ENCODE data around the gene FNIP1.
"Not testable (repeated sequence)": the region's sequence is repeated elsewhere in the genome, so short reads cannot be mapped to it uniquely, and the experiment has no call there.

The FNIP1 gene

GRCh38 chr5:131684051-131684450, 112.8 kb downstream of the FNIP1 start:
- DNase-seq: no peak

GRCh38 chr5:131682826-131683225, 114.0 kb downstream of the FNIP1 start:
- no peak for DNase-seq

- DNase-seq: no peak
Measured at GRCh38 chr5:131682175-131682574, 114.6 kb downstream of the FNIP1 start.

- DNase-seq: no peak
Measured at GRCh38 chr5:131679911-131680310, 116.9 kb downstream of the FNIP1 start.

- DNase-seq: not testable (repeated sequence)
Measured at GRCh38 chr5:131678273-131678672, 118.5 kb downstream of the FNIP1 start.

- no peak for DNase-seq
Measured at GRCh38 chr5:131677115-131677514, 119.7 kb downstream of the FNIP1 start.

GRCh38 chr5:131672776-131673175, 124.0 kb downstream of the FNIP1 start:
- no peak for DNase-seq

GRCh38 chr5:131671994-131672655, 124.7 kb downstream of the FNIP1 start:
- DNase-seq: no peak

- DNase-seq: no peak
Measured at GRCh38 chr5:131671409-131671808, 125.4 kb downstream of the FNIP1 start.

- DNase-seq: no peak
Measured at GRCh38 chr5:131664929-131665328, 131.9 kb downstream of the FNIP1 start.

- no peak for DNase-seq
Measured at GRCh38 chr5:131661933-131662332, 134.9 kb downstream of the FNIP1 start.

GRCh38 chr5:131659841-131660240, 137.0 kb downstream of the FNIP1 start:
- DNase-seq: no peak

GRCh38 chr5:131659290-131659689, 137.5 kb downstream of the FNIP1 start:
- DNase-seq: no peak

- DNase-seq: no peak
Measured at GRCh38 chr5:131654776-131655175, 142.0 kb downstream of the FNIP1 start.

GRCh38 chr5:131654309-131654708, 142.5 kb downstream of the FNIP1 start:
- DNase-seq: no peak

- DNase-seq: no peak
Measured at GRCh38 chr5:131649161-131649560, 147.7 kb downstream of the FNIP1 start.

GRCh38 chr5:131647048-131647769, 149.6 kb downstream of the FNIP1 start:
- DNase-seq: no peak

GRCh38 chr5:131644822-131645221, 152.0 kb downstream of the FNIP1 start:
- no peak for DNase-seq

GRCh38 chr5:131644370-131644769, 152.4 kb downstream of the FNIP1 start:
- DNase-seq: no peak

- no peak for DNase-seq
Measured at GRCh38 chr5:131641494-131641893, 155.3 kb downstream of the FNIP1 start.

GRCh38 chr5:131640043-131640856, 156.6 kb downstream of the FNIP1 start:
- DNase-seq: no peak

GRCh38 chr5:131639148-131639547, 157.7 kb downstream of the FNIP1 start:
- DNase-seq: no peak

- DNase-seq: no peak
Measured at GRCh38 chr5:131637694-131638093, 159.1 kb downstream of the FNIP1 start.
